GM23248 (cell line): Measurements from ENCODE around the gene TAS2R10.

Source experiments
- EZH2 ChIP-seq: fragments of 200-600 bp; sonication (generic); IDR thresholded peaks from 2 replicates; pipeline ENCODE4 v1.6.1; 2018; ENCODE audit warnings: antibody characterized with exemption, mild to moderate bottlenecking; ENCODE audit not compliant: insufficient read depth, poor library complexity, severe bottlenecking
- EZH2phosphoT487 ChIP-seq: fragments of 200-600 bp; sonication (generic); IDR thresholded peaks from 2 replicates; pipeline ENCODE4 v1.6.1; 2018; ENCODE audit warnings: antibody characterized with exemption, moderate library complexity, mild to moderate bottlenecking, low read depth; ENCODE audit not compliant: insufficient read depth

DNA sequence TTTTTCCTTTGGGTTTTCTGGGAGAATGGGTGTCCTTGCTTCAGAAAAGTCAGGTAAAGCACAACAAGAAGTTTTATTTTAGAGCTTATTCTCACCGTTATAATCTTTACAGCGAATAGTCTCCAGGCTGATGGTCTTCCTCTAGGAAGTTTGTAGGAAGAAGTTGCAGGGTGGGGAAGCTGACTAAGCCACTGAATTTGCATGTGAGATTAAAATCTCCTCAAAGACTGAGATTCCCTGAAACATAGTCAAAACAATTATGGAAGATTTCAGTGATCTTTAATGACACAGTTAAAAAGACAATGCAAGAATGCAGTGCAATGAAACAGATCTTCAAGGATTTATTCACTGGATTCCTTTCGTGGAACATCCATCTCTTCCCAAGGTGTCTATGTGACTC lies 1.2 kb downstream of the TAS2R10 start:
- no peak for TF ChIP-seq EZH2phosphoT487
- TF ChIP-seq EZH2: no peak
